ENCODE measurements around the gene ARG2.

The ARG2 gene

DNA sequence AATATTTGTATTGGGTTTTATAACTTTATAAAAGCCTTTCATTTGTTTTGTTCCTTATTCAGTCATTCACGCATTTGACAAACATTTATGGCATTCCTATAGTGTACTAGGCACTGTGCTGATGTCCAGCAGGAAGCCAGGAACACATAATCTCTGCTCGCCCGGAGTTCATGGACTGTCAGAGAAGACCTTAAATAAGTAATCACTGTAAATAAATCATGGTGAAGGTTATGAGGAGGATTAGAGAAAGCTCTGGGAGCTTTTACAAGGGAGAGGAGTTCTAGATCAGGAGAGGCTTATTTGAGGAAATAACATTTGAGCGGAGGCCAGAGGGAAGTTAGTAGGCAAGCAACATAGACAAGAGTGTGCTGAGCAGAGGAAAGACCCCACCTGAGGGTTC, 77.3 kb downstream of the ARG2 start:
- Histone ChIP-seq H3K9ac (no peak overlapping the region), H3K9me3 (ENCODE audit: control insufficient read depth, low read length) (no peaks in the 10 kb centered on the region), H3K79me2 (peaks cover 11% of the 10 kb centered on the region), H3K4me1 (no peaks in the 10 kb centered on the region), H2AFZ (peak overlapping the region; percentile 28), H3K4me2 (ENCODE audit: low read length) (no peak overlapping the region), H3K36me3 (ENCODE audit: control insufficient read depth, insufficient read depth, low read length) (no peaks in the 10 kb centered on the region), H3K27ac (no peak overlapping the region), H3K4me3 (ENCODE audit: low read depth, low read length) (no peak overlapping the region), H3K27me3 (ENCODE audit: control insufficient read depth, insufficient read depth, low read length) (no peaks in the 10 kb centered on the region)
- TF ChIP-seq, protein P1, sequence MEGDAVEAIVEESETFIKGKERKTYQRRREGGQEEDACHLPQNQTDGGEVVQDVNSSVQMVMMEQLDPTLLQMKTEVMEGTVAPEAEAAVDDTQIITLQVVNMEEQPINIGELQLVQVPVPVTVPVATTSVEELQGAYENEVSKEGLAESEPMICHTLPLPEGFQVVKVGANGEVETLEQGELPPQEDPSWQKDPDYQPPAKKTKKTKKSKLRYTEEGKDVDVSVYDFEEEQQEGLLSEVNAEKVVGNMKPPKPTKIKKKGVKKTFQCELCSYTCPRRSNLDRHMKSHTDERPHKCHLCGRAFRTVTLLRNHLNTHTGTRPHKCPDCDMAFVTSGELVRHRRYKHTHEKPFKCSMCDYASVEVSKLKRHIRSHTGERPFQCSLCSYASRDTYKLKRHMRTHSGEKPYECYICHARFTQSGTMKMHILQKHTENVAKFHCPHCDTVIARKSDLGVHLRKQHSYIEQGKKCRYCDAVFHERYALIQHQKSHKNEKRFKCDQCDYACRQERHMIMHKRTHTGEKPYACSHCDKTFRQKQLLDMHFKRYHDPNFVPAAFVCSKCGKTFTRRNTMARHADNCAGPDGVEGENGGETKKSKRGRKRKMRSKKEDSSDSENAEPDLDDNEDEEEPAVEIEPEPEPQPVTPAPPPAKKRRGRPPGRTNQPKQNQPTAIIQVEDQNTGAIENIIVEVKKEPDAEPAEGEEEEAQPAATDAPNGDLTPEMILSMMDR (IDR thresholded peaks at IDR 0.05), result no peak

- no peaks in the 10 kb centered on the region for H3K36me3 ChIP-seq (ENCODE audit: control insufficient read depth, insufficient read depth, low read length)
- no peaks in the 10 kb centered on the region for H3K4me1 ChIP-seq
- TF ChIP-seq, protein P1 (IDR thresholded peaks at IDR 0.05), result no peak
- H3K9ac ChIP-seq, result no peak overlapping the region
- no peak overlapping the region for H3K4me2 ChIP-seq (ENCODE audit: low read length)
- H3K27me3 ChIP-seq (ENCODE audit: control insufficient read depth, insufficient read depth, low read length), result no peaks in the 10 kb centered on the region
- H3K9me3 ChIP-seq (ENCODE audit: control insufficient read depth, low read length), result no peaks in the 10 kb centered on the region
- no peak overlapping the region for H3K4me3 ChIP-seq (ENCODE audit: low read depth, low read length)
- H3K27ac ChIP-seq, result no peak overlapping the region
- H3K79me2 ChIP-seq, result peaks cover 11% of the 10 kb centered on the region
- H2AFZ ChIP-seq, result no peak overlapping the region
Observed at GRCh38 chr14:67698179-67698578, 78.5 kb downstream of the ARG2 start.
